Muscle of back (tissue), 11 donors: ENCODE measurements around the gene WARS2. TPM values are rescaled to one million over a fixed set of nuclear protein-coding genes. Genes with fewer than 3 reads are reported as not detected.

ENCODE experiments used
- DNase-seq, 3 donors: peaks; one replicate each; pipeline versions ENCODE4 v3.0.0 to v3.0.0-alpha.2; 2013
- polyA plus RNA-seq, 10 donors: library from polyadenylated mRNA; unstranded; fragments of 120-200 nt; gene quantifications; one replicate each; pipeline ENCODE4 v1.2.1, GENCODE V29; 2013; ENCODE audit not compliant: insufficient read length in 10 of 10

WARS2 gene
- polyA plus RNA-seq, 10 donors = 15.3 to 24.5 (median 20.6) TPM

DNA sequence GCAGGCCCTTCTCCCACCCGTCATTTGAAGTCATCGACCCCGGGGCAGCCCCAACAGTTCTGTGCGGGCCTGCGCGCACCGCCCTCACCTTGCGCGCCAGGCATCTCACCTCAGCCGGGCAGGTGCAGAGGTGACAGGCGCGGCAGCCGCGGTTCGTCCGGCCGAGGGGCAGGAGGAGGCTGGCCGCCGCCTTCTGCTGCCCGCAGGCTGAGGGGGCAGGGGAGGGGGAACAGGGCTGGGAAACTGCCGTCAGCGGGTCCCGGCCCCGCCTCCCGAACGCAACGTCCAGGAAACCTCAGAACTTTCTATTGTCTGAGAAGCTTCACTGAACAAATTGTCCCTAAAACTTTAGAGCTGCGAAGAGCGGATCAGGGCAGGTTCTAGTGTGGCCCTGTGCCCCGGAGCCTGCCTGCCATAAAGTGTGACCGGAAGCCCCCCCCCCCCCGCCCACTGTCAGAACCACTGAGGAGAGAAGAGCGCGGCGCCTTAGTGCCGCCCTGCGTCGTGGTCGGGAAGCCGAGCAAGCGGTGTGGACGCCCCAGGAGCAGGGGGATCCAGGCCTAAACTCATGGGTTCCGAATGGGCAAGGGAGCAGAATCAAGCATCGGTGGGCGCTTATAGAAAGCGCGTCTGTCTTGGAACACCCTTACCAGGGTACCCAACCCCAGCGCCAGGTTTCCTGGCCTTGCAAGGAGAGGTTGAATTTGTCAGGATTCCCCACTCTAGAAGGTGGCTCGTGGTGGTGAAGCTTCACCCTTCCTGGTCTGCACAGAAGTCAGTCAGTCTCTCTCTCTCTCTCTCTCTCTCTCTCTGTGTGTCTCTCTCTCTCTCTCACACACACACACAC, 139.0 kb downstream of the WARS2 start:
- DNase-seq = peak in 1 of 3 donors; percentile 78

DNA sequence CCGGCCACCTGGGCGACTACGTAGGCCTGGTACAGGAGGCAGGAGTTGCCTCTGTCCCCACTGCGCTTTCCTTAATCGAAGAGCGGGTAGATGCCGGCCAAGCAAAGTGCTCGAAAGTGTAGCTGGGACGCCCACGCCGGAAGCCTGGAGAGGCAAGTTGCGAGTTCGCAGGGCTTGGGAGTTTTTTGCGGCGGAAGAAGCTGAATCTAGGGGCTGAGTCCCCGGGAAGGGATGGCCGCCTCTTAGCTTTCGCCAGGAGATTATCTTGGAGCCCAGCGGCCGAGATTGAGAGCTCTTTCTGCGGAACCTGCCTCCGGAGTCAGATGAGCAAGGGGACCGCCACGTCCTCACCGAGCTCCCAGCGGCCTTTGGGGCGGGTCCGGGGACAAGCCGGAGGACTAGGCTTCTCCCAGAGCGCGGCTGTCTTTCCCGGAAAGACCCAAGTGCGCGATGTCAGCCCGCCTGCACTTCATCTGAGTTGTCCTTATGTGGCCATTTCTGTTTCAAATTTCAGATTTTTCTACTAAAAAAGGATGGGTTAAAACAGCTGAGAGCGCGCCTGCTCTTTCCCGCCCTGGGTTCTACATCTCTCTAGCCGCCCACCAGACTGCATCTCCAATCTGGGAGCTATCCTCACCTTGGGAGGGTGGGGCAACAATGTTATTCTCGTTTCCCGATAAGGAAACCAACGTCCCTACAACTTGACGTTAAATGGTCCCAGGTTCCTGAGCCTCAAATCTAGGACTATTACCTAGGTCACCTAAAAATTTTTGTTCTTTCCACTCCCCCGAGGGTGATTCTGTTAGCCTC, 139.9 kb downstream of the WARS2 start:
- DNase-seq = peak in 1 of 3 donors; percentile 80

DNA sequence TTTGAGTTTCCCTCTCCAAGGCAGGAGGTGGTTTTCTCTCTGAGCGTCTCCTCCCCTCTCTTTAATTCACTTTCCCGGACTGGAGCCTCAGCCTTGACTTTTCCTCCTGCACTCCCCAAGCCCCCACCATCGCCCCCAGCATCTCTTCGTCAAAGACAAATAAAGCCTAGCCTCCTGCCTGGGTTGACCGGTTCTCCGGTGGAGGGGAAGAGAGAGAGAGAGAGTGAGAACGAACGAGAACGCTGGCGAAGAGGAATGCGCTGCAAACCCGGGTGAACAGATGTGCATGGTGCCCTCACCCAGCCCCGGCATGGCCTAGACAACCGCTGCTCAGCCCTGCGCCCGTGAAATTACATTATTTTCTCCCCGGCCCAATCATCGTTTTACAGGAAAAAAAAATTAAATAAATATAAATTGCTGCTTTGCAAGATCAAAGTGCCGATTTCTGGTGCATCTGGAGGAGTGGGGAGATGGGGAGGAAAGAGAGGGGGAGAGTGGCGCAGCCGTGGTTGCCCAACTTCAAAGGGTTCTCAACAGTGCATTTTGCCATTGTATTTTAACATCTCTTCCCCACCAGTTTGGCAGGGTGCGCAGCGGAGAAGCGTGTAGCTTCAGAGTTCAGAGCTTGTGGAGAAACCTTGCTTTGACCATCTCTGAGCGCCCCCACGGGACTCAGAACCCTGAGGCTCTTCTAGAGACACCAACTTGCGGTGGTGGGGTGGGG, 140.9 kb downstream of the WARS2 start:
- DNase-seq = peak in 1 of 3 donors; percentile 36

GRCh38 chr1:118998171-118998570, 142.3 kb downstream of the WARS2 start:
- DNase-seq = no peak

GRCh38 chr1:118997225-118997624, 143.2 kb downstream of the WARS2 start:
- no peak for DNase-seq

- peak in 1 of 3 donors; percentile 6 for DNase-seq
Observed at GRCh38 chr1:118995312-118996016, 145.0 kb downstream of the WARS2 start.

- DNase-seq = peak in 1 of 3 donors; percentile 44
Observed at GRCh38 chr1:118993700-118994026, 146.8 kb downstream of the WARS2 start.

- peak in 1 of 3 donors; percentile 60 for DNase-seq
Observed at GRCh38 chr1:118992868-118993699, 147.4 kb downstream of the WARS2 start.

GRCh38 chr1:118992237-118992825, 148.1 kb downstream of the WARS2 start:
- peak in 1 of 3 donors; percentile 25 for DNase-seq

GRCh38 chr1:118991448-118991847, 149.0 kb downstream of the WARS2 start:
- DNase-seq = no peak

DNA sequence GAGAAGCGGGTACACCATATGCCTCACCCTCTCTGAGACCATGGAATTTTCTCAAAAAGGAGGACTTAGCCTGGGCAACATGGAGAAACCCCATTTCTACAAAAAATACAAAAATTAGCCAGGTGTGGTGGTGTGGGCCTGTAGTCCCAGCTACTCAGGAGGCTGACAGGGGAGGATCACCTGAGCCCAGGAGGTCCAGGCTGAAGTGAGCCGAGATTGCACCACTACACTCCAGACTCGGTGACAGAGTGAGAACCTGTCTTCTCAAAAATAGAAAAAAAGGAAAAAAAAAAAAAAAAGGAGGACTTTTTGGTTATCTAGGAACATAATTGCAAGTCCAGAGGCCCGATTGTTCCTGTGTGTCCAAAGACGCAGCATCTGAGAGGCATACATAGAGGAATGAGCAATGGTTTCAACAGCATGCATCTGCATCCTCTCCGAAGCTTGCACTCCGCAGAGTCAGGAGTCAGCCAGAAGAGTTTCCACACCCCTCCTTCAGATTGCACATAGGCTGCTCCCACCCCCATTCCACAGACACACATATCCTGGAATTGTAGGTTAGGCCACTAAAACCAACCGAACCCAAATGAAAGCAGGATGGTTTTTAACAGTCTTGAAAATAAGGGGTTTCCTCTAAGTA, 149.8 kb downstream of the WARS2 start:
- peak in 1 of 3 donors; percentile 78 for DNase-seq

DNA sequence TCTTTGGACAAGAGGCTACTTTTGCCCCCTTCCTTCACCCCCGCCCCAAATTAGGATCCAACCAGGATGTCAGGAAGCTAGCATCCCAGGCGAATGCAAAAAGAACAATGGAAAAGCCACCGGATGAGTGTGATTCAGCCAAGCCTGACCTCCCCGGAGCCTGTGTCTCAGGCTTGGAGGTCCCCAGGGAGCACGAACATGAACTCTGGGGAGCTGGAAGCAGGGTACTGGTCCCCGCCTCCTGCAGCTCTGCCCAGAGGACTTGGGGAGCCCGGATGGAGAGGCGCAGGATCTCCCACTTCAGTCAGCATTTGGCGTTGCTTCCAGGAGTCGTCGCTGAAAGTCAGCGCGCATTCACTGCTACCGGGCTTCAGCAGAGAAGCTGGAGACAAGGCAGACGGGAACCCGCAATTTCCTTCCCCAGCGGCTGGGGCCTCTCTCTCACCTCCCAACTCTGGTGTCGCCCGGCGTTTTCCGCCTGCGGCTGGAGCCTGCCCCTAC, 150.5 kb downstream of the WARS2 start:
- DNase-seq = peak in 1 of 3 donors; percentile 82

- DNase-seq = peak in 1 of 3 donors; percentile 86
Observed at GRCh38 chr1:118989006-118989815, 151.2 kb downstream of the WARS2 start.

DNA sequence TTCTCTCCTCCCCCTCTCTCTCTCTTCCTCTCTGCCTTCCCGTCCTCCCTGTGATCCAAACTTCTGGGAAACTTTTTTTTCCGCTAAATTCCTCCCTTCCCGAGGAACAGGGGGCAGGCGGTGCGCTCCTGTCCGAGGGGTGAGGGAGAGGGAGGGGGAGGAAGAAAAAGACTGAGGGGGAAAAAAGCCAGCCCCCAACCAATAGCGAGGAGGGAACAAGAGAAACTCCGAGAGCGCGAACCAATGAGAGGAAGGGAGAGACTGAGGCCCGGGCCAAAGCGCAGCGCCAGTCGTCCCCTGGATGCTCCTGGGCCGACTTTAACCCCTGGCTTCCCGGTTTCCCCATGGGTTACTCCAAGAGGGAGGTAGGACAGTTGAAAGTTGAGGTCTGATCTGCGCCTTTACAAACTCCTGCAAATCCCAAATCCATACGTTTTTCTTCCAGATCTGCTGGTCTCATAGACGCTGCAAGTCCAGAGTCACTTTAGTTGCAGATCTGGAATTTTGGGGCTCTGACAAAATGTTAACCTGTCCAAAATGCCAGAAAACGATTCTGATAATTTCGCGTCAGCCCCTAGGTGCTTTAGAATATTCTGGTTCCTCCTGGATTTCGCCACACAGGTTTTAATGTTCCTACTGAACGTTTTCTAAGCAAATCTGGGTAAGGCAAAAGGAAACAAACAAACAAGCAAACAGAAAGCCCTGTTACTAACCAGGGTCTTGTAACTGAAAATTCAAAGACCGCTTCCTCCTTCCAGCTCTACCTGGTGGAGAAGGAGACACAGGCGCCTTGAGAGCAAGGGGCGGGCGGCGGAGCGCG, 152.1 kb downstream of the WARS2 start, which contains the start of gene TBX15:
TBX15 (minus strand) TSS at position 158 of the 820 bp plus-strand sequence. CDS start 548 bp downstream, outside the sequence.
- DNase-seq = peak; percentile 92 to 96 (median 95)

- peak in 2 of 3 donors; percentile 82 to 94 for DNase-seq
Observed at GRCh38 chr1:118987468-118988185, 152.8 kb downstream of the WARS2 start.
